Measurements from ENCODE around the gene FBXL3. TPM values are rescaled to one million over a fixed set of nuclear protein-coding genes. Genes with fewer than 3 reads are reported as not detected.
A peak's percentile ranks its signal among the peaks of the same experiment; 100 is the strongest.

FBXL3 gene
- total RNA-seq, 1 experiment from 2014 or later: 39.1 TPM

DNA sequence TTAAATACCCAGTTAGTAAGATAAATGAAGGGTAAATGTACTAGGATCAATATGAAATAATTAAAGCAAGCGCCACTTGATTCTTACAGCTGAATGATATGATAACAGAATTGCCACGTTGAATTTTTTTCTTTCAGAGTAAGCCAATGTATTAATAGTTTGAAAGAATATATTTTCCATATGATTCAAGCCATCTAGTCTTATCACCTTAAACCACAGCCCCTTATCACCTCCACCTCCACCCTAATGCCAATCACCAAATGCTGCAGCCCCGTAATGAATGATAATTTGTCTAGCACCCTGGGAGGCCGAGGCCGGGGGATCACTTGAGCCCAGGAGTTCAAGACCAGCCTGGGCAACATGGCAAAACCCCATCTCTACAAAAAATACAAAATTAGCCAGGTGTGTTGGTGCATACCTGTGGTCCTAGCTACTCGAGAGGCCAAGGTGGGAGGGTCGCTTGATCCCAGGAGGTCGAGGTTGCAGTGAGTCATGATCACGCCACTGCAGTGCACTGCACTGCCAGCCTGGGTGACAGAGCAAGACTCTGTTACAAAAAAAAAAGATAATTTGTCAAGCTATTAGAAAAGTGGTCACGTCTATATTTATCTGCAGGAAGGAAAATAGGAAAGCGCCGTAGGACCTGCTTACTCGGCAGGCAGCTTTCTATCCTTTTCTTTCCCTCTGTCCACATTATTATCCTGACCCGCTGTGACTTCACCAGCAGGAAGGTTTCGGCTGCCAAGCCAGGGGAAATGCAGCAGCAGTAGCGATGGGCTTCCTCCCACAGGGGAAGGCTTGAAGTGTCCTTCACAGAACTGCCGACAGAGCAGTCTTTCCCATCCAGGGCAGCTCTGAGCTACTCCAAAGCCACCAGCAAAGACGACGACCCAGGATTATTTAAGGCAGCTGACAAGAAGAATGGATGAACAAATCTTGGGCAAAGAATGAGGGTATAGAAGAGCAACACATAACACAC, 54.8 kb downstream of the FBXL3 start:
- Histone ChIP-seq H3K4me2 (ENCODE audit: low read length) (no peak overlapping the region), H3K4me3 (ENCODE audit: low read length) (no peak overlapping the region), H4K20me1 (ENCODE audit: low read length) (no peaks in the 10 kb centered on the region), H3K36me3 (ENCODE audit: low read depth, low read length) (no peaks in the 10 kb centered on the region), H3K9ac (ENCODE audit: low read length) (no peak overlapping the region), H3F3A (ENCODE audit: low read length, unreplicated experiment) (no peaks in the 10 kb centered on the region), H3K27me3 (ENCODE audit: low read length) (no peaks in the 10 kb centered on the region), H3K27ac (ENCODE audit: low read length) (no peak overlapping the region), H3K4me1 (ENCODE audit: insufficient read depth, low read length) (no peaks in the 10 kb centered on the region), H3K79me2 (ENCODE audit: low read length) (no peaks in the 10 kb centered on the region), H3K9me3 (ENCODE audit: low read length) (no peaks in the 10 kb centered on the region), H2AFZ (ENCODE audit: low read length) (no peak overlapping the region), H3K9me2 (replicated peaks; ENCODE audit: low read length) (no peaks in the 10 kb centered on the region)
- no TSS peak for BruUV-seq (replicated peaks)
- ChIA-PET POLR2A (ENCODE audit: unreplicated experiment) (no interaction called here), CTCF (no interaction called here)
- intact Hi-C loops (cut with micrococcal nuclease): no loop called here
- DNase-seq (no peak), ATAC-seq (no peak)
- no peak for TF ChIP-seq EZH2 (IDR thresholded peaks at IDR 0.05; ENCODE audit: low read length, unreplicated experiment)

DNA sequence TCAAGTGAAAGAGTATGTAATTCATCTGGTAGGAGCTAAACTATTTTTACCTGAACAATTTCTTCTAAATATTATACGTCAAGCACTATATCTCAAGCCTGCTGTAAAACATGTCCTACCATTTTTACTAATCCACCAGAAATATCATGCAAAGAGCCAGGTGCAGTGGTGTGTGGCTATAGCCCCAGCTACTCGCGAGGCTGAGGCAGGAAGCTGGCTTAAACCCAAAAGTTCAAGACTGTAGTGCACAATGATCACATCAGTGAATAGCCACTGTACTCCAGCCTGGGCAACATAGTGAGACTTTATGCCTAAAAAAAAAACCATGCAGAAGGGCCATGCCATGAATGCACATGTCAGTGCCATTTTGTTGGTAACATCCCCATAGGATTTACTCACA, 55.7 kb downstream of the FBXL3 start:
- no peaks in the 10 kb centered on the region for H3K79me2 ChIP-seq (ENCODE audit: low read length)
- H3K27me3 ChIP-seq (ENCODE audit: low read length): no peaks in the 10 kb centered on the region
- no peaks in the 10 kb centered on the region for H4K20me1 ChIP-seq (ENCODE audit: low read length)
- ChIA-PET POLR2A (ENCODE audit: unreplicated experiment) (no interaction called here), CTCF (no interaction called here)
- H3K4me1 ChIP-seq (ENCODE audit: insufficient read depth, low read length): no peaks in the 10 kb centered on the region
- H3F3A ChIP-seq (ENCODE audit: low read length, unreplicated experiment): no peaks in the 10 kb centered on the region
- H3K9ac ChIP-seq (ENCODE audit: low read length): no peak overlapping the region
- no peak overlapping the region for H3K4me3 ChIP-seq (ENCODE audit: low read length)
- H3K27ac ChIP-seq (ENCODE audit: low read length): no peak overlapping the region
- no peaks in the 10 kb centered on the region for H3K9me3 ChIP-seq (ENCODE audit: low read length)
- no peak for TF ChIP-seq EZH2 (IDR thresholded peaks at IDR 0.05; ENCODE audit: low read length, unreplicated experiment)
- no peak for TF ChIP-seq EZH2phosphoT487 (IDR thresholded peaks at IDR 0.05; ENCODE audit: borderline replicate concordance, low read length)
- TF ChIP-seq, protein P1, sequence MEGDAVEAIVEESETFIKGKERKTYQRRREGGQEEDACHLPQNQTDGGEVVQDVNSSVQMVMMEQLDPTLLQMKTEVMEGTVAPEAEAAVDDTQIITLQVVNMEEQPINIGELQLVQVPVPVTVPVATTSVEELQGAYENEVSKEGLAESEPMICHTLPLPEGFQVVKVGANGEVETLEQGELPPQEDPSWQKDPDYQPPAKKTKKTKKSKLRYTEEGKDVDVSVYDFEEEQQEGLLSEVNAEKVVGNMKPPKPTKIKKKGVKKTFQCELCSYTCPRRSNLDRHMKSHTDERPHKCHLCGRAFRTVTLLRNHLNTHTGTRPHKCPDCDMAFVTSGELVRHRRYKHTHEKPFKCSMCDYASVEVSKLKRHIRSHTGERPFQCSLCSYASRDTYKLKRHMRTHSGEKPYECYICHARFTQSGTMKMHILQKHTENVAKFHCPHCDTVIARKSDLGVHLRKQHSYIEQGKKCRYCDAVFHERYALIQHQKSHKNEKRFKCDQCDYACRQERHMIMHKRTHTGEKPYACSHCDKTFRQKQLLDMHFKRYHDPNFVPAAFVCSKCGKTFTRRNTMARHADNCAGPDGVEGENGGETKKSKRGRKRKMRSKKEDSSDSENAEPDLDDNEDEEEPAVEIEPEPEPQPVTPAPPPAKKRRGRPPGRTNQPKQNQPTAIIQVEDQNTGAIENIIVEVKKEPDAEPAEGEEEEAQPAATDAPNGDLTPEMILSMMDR (conservative IDR thresholded peaks at IDR 0.05; ENCODE audit: low read depth, low read length): no peak
- H3K4me2 ChIP-seq (ENCODE audit: low read length): no peak overlapping the region
- DNase-seq (no peak), ATAC-seq (no peak)
- no peak overlapping the region for H2AFZ ChIP-seq (ENCODE audit: low read length)
- H3K9me2 ChIP-seq (replicated peaks; ENCODE audit: low read length): no peaks in the 10 kb centered on the region
- no TSS peak for BruUV-seq (replicated peaks)
- intact Hi-C loops (cut with micrococcal nuclease): no loop called here
- no peaks in the 10 kb centered on the region for H3K36me3 ChIP-seq (ENCODE audit: low read depth, low read length)

DNA sequence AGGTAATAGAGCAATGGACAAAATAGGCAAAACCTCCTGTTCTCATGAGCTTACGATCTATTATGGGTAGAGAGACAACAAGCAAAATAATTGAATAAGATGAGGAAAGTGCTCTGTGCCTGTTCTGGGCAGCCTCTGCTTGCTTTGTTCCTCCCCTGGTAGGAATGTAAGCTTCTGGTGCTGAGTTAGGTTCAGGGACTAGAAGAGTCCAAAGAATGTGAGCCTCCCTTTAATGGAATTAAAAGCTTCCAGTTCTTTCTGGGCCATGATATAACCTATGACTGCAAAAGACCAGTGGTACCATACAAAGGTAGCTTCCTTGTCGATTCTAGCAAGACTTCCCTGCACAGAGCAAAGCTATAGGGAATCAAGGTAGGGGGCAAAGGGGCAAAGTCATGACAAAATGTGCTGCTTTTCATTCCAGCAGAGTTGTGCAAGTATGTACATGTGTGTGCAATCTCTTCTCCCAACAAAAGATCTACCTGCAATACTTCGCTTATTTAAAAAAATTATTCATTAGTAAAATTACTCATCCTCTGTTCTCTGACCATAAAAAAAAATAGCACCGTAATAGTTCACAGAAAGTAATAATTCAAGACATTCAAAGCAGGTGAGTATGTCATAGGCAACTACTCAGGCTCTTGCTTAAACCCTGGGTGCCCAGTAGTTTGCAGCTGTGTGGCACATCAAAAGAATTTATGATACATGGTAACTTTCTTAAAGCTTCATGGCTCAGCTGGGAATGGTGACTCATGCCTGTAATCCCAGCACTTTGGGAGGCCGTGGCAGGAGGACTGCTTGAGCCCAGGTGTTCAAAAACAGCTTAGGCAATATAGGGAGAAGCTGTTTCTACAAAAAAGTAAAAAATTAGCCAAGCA, 57.2 kb downstream of the FBXL3 start:
- DNase-seq (peak; percentile 26), ATAC-seq (no peak)
- H3K9me3 ChIP-seq (ENCODE audit: low read length): no peaks in the 10 kb centered on the region
- H3K4me2 ChIP-seq (ENCODE audit: low read length): no peak overlapping the region
- H3K4me3 ChIP-seq (ENCODE audit: low read length): no peak overlapping the region
- H3K36me3 ChIP-seq (ENCODE audit: low read depth, low read length): no peaks in the 10 kb centered on the region
- intact Hi-C loops (cut with micrococcal nuclease): no loop called here
- BruUV-seq (replicated peaks): no TSS peak
- no peaks in the 10 kb centered on the region for H3K79me2 ChIP-seq (ENCODE audit: low read length)
- H3K27me3 ChIP-seq (ENCODE audit: low read length): no peaks in the 10 kb centered on the region
- H3K27ac ChIP-seq (ENCODE audit: low read length): no peak overlapping the region
- ChIA-PET POLR2A (ENCODE audit: unreplicated experiment) (no interaction called here), CTCF (no interaction called here)
- H3K9me2 ChIP-seq (replicated peaks; ENCODE audit: low read length): no peaks in the 10 kb centered on the region
- TF ChIP-seq, protein P1 (conservative IDR thresholded peaks at IDR 0.05; ENCODE audit: low read depth, low read length): no peak
- TF ChIP-seq EZH2 (IDR thresholded peaks at IDR 0.05; ENCODE audit: low read length, unreplicated experiment) (no peak), EZH2phosphoT487 (IDR thresholded peaks at IDR 0.05; ENCODE audit: borderline replicate concordance, low read length) (no peak)
- no peak overlapping the region for H3K9ac ChIP-seq (ENCODE audit: low read length)
- no peak overlapping the region for H2AFZ ChIP-seq (ENCODE audit: low read length)
- H3F3A ChIP-seq (ENCODE audit: low read length, unreplicated experiment): no peaks in the 10 kb centered on the region
- H4K20me1 ChIP-seq (ENCODE audit: low read length): no peaks in the 10 kb centered on the region
- no peaks in the 10 kb centered on the region for H3K4me1 ChIP-seq (ENCODE audit: insufficient read depth, low read length)
